Measurements from ENCODE around the gene PITPNM1. TPM values are rescaled to one million over a fixed set of nuclear protein-coding genes. Genes with fewer than 3 reads are reported as not detected.
"Not testable (repeated sequence)": the region's sequence is repeated elsewhere in the genome, so short reads cannot be mapped to it uniquely, and the experiment has no call there.

PITPNM1 gene
- total RNA-seq (10 to 100 TPM; 34.0 to 48.6 TPM), polyA plus RNA-seq (ENCODE audit: insufficient read length in 2 of 2) (100 to 1,000 TPM; 101 to 118 TPM)
- long read RNA-seq, donor 1, full-length matches to known transcripts: 8 of 358 reads
- long read RNA-seq, donor 1, partial matches to known transcripts: 293 of 358 reads
- long read RNA-seq, donor 1, other reads (novel, unspliced or antisense): 57 of 358 reads
- long read RNA-seq, donor 2, partial matches to known transcripts: 14 of 14 reads
- long read RNA-seq, donor 2, other reads (novel, unspliced or antisense): 0 of 14 reads
- long read RNA-seq, donor 3, partial matches to known transcripts: 5 of 5 reads
- long read RNA-seq, donor 3, other reads (novel, unspliced or antisense): 0 of 5 reads
- long read RNA-seq, donor 4: 0 reads

- DNase-seq (ENCODE audit: low read depth in 4 of 6, low spot score in 6 of 6): peak in 2 of 6 donors; percentile 55 to 75
- WGBS (ENCODE audit: insufficient coverage): 2% methylated on average over 55 of the region's 58 CpGs
Measured at GRCh38 chr11:67504950-67505581, at the start of gene PITPNM1. PITPNM1 (minus strand) TSS chr11:67505363; CDS start chr11:67504180, 1,183 bp downstream.

GRCh38 chr11:67551697-67552096 is 46.5 kb upstream of the PITPNM1 start:
- H3K27ac ChIP-seq (ENCODE audit: low read depth, low read length); H3K4me3 ChIP-seq (ENCODE audit: low read depth, low read length); H3K4me1 ChIP-seq (ENCODE audit: control insufficient read depth, insufficient read depth, low read length); H3K36me3 ChIP-seq (ENCODE audit: control insufficient read depth, insufficient read depth, low read length); H3K9me3 ChIP-seq (ENCODE audit: control insufficient read depth, insufficient read depth, low read length); H3K27me3 ChIP-seq (ENCODE audit: control insufficient read depth, insufficient read depth, low read length); DNase-seq (ENCODE audit: low read depth in 4 of 6, low spot score in 6 of 6): not testable (repeated sequence)

More at GRCh38 chr11:67504950-67505581, at the start of gene PITPNM1:
- Histone ChIP-seq H3K27me3 (ENCODE audit: control insufficient read depth, insufficient read depth, low read length) (no peaks in the 10 kb centered on the region), H3K4me3 (ENCODE audit: low read depth, low read length) (peak within 1 kb of the TSS; percentile 69), H3K9me3 (ENCODE audit: control insufficient read depth, insufficient read depth, low read length) (no peaks in the 10 kb centered on the region), H3K27ac (ENCODE audit: low read depth, low read length) (peak within 1 kb of the TSS; percentile 93), H3K4me1 (ENCODE audit: control insufficient read depth, insufficient read depth, low read length) (peaks cover 68% of the 10 kb centered on the region), H3K36me3 (ENCODE audit: control insufficient read depth, insufficient read depth, low read length) (peaks cover 42% of the 10 kb centered on the region)

- H3K9me3 ChIP-seq (ENCODE audit: control insufficient read depth, insufficient read depth, low read length): peaks cover 2% of the 10 kb centered on the region
- no peaks in the 10 kb centered on the region for H3K27me3 ChIP-seq (ENCODE audit: control insufficient read depth, insufficient read depth, low read length)
- H3K4me1 ChIP-seq (ENCODE audit: control insufficient read depth, insufficient read depth, low read length): no peaks in the 10 kb centered on the region
- H3K4me3 ChIP-seq (ENCODE audit: low read depth, low read length): no peak overlapping the region
- no peak for DNase-seq (ENCODE audit: low read depth in 4 of 6, low spot score in 6 of 6)
- H3K27ac ChIP-seq (ENCODE audit: low read depth, low read length): no peak overlapping the region
- H3K36me3 ChIP-seq (ENCODE audit: control insufficient read depth, insufficient read depth, low read length): no peaks in the 10 kb centered on the region
Measured at GRCh38 chr11:67551127-67551526, 46.0 kb upstream of the PITPNM1 start.

GRCh38 chr11:67548555-67549110 is 43.5 kb upstream of the PITPNM1 start:
- H3K4me1 ChIP-seq (ENCODE audit: control insufficient read depth, insufficient read depth, low read length): peaks cover 5% of the 10 kb centered on the region
- peaks cover 2% of the 10 kb centered on the region for H3K9me3 ChIP-seq (ENCODE audit: control insufficient read depth, insufficient read depth, low read length)
- H3K36me3 ChIP-seq (ENCODE audit: control insufficient read depth, insufficient read depth, low read length): no peaks in the 10 kb centered on the region
- H3K27ac ChIP-seq (ENCODE audit: low read depth, low read length): no peak overlapping the region
- no peak for DNase-seq (ENCODE audit: low read depth in 4 of 6, low spot score in 6 of 6)
- H3K4me3 ChIP-seq (ENCODE audit: low read depth, low read length): no peak overlapping the region
- H3K27me3 ChIP-seq (ENCODE audit: control insufficient read depth, insufficient read depth, low read length): no peaks in the 10 kb centered on the region
- 91% methylated on average over 3 of the region's 9 CpGs for WGBS (ENCODE audit: insufficient coverage)

GRCh38 chr11:67548112-67548511 is 42.9 kb upstream of the PITPNM1 start:
- not testable (repeated sequence) for H3K4me3 ChIP-seq (ENCODE audit: low read depth, low read length); H3K36me3 ChIP-seq (ENCODE audit: control insufficient read depth, insufficient read depth, low read length); H3K27ac ChIP-seq (ENCODE audit: low read depth, low read length); H3K27me3 ChIP-seq (ENCODE audit: control insufficient read depth, insufficient read depth, low read length); H3K4me1 ChIP-seq (ENCODE audit: control insufficient read depth, insufficient read depth, low read length); DNase-seq (ENCODE audit: low read depth in 4 of 6, low spot score in 6 of 6); H3K9me3 ChIP-seq (ENCODE audit: control insufficient read depth, insufficient read depth, low read length)
- no CpG with 5 or more reads among the region's 4 CpGs for WGBS (ENCODE audit: insufficient coverage)

GRCh38 chr11:67545280-67545679 is 40.1 kb upstream of the PITPNM1 start:
- H3K27ac ChIP-seq (ENCODE audit: low read depth, low read length): peak overlapping the region; percentile 61
- WGBS (ENCODE audit: insufficient coverage): 50% methylated on average over 8 of the region's 8 CpGs
- peak in 2 of 6 donors; percentile 13 to 43 for DNase-seq (ENCODE audit: low read depth in 4 of 6, low spot score in 6 of 6)

GRCh38 chr11:67544616-67545242 is 39.6 kb upstream of the PITPNM1 start:
- Histone ChIP-seq H3K27ac (ENCODE audit: low read depth, low read length) (peak overlapping the region; percentile 61), H3K4me3 (ENCODE audit: low read depth, low read length) (no peak overlapping the region), H3K4me1 (ENCODE audit: control insufficient read depth, insufficient read depth, low read length) (peaks cover 5% of the 10 kb centered on the region), H3K27me3 (ENCODE audit: control insufficient read depth, insufficient read depth, low read length) (no peaks in the 10 kb centered on the region), H3K9me3 (ENCODE audit: control insufficient read depth, insufficient read depth, low read length) (no peaks in the 10 kb centered on the region), H3K36me3 (ENCODE audit: control insufficient read depth, insufficient read depth, low read length) (no peaks in the 10 kb centered on the region)
- DNase-seq (ENCODE audit: low read depth in 4 of 6, low spot score in 6 of 6): peak in 1 of 6 donors; percentile 51
- WGBS (ENCODE audit: insufficient coverage): 74% methylated on average over 9 of the region's 10 CpGs

More at GRCh38 chr11:67545280-67545679, 40.1 kb upstream of the PITPNM1 start:
- H3K4me3 ChIP-seq (ENCODE audit: low read depth, low read length): no peak overlapping the region
- no peaks in the 10 kb centered on the region for H3K36me3 ChIP-seq (ENCODE audit: control insufficient read depth, insufficient read depth, low read length)
- no peaks in the 10 kb centered on the region for H3K9me3 ChIP-seq (ENCODE audit: control insufficient read depth, insufficient read depth, low read length)
- peaks cover 5% of the 10 kb centered on the region for H3K4me1 ChIP-seq (ENCODE audit: control insufficient read depth, insufficient read depth, low read length)
- no peaks in the 10 kb centered on the region for H3K27me3 ChIP-seq (ENCODE audit: control insufficient read depth, insufficient read depth, low read length)

- no peaks in the 10 kb centered on the region for H3K9me3 ChIP-seq (ENCODE audit: control insufficient read depth, insufficient read depth, low read length)
Measured at GRCh38 chr11:67543585-67543984, 38.4 kb upstream of the PITPNM1 start.

GRCh38 chr11:67542971-67543370 is 37.8 kb upstream of the PITPNM1 start:
- 55% methylated on average over 5 of the region's 7 CpGs for WGBS (ENCODE audit: insufficient coverage)
- Histone ChIP-seq H3K27me3 (ENCODE audit: control insufficient read depth, insufficient read depth, low read length) (no peaks in the 10 kb centered on the region), H3K36me3 (ENCODE audit: control insufficient read depth, insufficient read depth, low read length) (no peaks in the 10 kb centered on the region), H3K27ac (ENCODE audit: low read depth, low read length) (no peak overlapping the region), H3K4me3 (ENCODE audit: low read depth, low read length) (no peak overlapping the region), H3K4me1 (ENCODE audit: control insufficient read depth, insufficient read depth, low read length) (peaks cover 5% of the 10 kb centered on the region), H3K9me3 (ENCODE audit: control insufficient read depth, insufficient read depth, low read length) (no peaks in the 10 kb centered on the region)
- DNase-seq (ENCODE audit: low read depth in 4 of 6, low spot score in 6 of 6): no peak

More at GRCh38 chr11:67543585-67543984, 38.4 kb upstream of the PITPNM1 start:
- H3K36me3 ChIP-seq (ENCODE audit: control insufficient read depth, insufficient read depth, low read length): no peaks in the 10 kb centered on the region
- peaks cover 5% of the 10 kb centered on the region for H3K4me1 ChIP-seq (ENCODE audit: control insufficient read depth, insufficient read depth, low read length)
- no peaks in the 10 kb centered on the region for H3K27me3 ChIP-seq (ENCODE audit: control insufficient read depth, insufficient read depth, low read length)
- DNase-seq (ENCODE audit: low read depth in 4 of 6, low spot score in 6 of 6): no peak
- H3K4me3 ChIP-seq (ENCODE audit: low read depth, low read length): no peak overlapping the region
- no peak overlapping the region for H3K27ac ChIP-seq (ENCODE audit: low read depth, low read length)
- 67% methylated on average over 2 of the region's 2 CpGs for WGBS (ENCODE audit: insufficient coverage)

Data from spinal cord (tissue), 10 donors.